Measurements from ENCODE around the gene MRM2.

MRM2 gene

GRCh38 chr7:2228921-2229320, 13.1 kb downstream of the MRM2 start:
- DNase-seq (ENCODE audit: low read depth in 2 of 2): no peak
- no peak overlapping the region for H3K4me3 ChIP-seq (replicated peaks in 1 of 2; ENCODE audit: low read depth in 2 of 2, low read length in 2 of 2)
- TF ChIP-seq, protein P1, sequence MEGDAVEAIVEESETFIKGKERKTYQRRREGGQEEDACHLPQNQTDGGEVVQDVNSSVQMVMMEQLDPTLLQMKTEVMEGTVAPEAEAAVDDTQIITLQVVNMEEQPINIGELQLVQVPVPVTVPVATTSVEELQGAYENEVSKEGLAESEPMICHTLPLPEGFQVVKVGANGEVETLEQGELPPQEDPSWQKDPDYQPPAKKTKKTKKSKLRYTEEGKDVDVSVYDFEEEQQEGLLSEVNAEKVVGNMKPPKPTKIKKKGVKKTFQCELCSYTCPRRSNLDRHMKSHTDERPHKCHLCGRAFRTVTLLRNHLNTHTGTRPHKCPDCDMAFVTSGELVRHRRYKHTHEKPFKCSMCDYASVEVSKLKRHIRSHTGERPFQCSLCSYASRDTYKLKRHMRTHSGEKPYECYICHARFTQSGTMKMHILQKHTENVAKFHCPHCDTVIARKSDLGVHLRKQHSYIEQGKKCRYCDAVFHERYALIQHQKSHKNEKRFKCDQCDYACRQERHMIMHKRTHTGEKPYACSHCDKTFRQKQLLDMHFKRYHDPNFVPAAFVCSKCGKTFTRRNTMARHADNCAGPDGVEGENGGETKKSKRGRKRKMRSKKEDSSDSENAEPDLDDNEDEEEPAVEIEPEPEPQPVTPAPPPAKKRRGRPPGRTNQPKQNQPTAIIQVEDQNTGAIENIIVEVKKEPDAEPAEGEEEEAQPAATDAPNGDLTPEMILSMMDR (IDR thresholded peaks at IDR 0.05; ENCODE audit: low read depth, low read length): no peak

GRCh38 chr7:2227699-2228098, 14.3 kb downstream of the MRM2 start:
- DNase-seq (ENCODE audit: low read depth in 2 of 2): no peak
- TF ChIP-seq, protein P1 (IDR thresholded peaks at IDR 0.05; ENCODE audit: low read depth, low read length): no peak
- no peak overlapping the region for H3K4me3 ChIP-seq (replicated peaks in 1 of 2; ENCODE audit: low read depth in 2 of 2, low read length in 2 of 2)

DNA sequence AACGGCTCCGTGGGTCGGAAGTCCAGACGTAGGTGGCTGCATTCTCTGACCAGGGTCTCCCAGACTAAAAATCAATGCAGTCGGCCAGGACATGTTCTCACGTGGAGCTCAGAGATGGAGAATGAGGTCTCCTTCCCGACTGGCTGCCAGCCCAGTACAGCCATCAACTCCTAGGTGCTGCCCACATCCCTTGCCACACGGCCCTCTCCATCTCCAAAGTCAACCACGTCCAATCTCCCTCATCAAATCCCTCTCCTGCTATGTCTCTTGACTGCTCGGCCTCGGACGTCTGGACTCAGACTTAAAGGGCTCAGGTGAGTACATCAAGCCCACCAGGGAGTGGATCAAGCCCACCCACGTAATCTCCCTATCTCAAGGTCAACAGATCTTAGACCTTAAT, 16.2 kb downstream of the MRM2 start:
- no peak for DNase-seq (ENCODE audit: low read depth in 2 of 2)

GRCh38 chr7:2225336-2225735, 16.7 kb downstream of the MRM2 start:
- no peak for DNase-seq (ENCODE audit: low read depth in 2 of 2)
- H3K4me3 ChIP-seq (replicated peaks in 1 of 2; ENCODE audit: low read depth in 2 of 2, low read length in 2 of 2): no peak overlapping the region
- TF ChIP-seq, protein P1 (IDR thresholded peaks at IDR 0.05; ENCODE audit: low read depth, low read length): no peak

More for the DNA sequence above, 16.2 kb downstream of the MRM2 start:
- TF ChIP-seq, protein P1 (IDR thresholded peaks at IDR 0.05; ENCODE audit: low read depth, low read length): no peak
- no peak overlapping the region for H3K4me3 ChIP-seq (replicated peaks in 1 of 2; ENCODE audit: low read depth in 2 of 2, low read length in 2 of 2)

DNA sequence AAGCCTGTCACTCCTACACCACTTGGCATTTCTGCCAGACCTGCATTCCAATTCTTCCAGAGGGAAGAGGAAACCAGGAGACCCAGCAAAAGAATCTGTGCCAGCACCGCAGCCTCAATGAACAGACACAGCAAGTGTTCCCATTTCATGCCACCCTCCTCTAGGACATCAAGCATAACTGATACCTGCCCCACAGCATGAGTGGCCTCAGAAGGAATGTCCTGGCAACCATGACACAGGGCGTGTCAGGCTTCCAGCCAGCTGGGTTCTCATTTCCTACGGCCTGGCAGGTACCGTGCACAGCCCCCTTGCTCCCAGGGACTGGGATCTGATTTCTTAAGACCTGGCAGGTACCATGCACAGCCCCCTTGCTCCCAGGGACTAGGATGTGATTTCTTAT, 17.1 kb downstream of the MRM2 start:
- DNase-seq (ENCODE audit: low read depth in 2 of 2): no peak
- no peak overlapping the region for H3K4me3 ChIP-seq (replicated peaks in 1 of 2; ENCODE audit: low read depth in 2 of 2, low read length in 2 of 2)
- TF ChIP-seq, protein P1 (IDR thresholded peaks at IDR 0.05; ENCODE audit: low read depth, low read length): no peak

DNA sequence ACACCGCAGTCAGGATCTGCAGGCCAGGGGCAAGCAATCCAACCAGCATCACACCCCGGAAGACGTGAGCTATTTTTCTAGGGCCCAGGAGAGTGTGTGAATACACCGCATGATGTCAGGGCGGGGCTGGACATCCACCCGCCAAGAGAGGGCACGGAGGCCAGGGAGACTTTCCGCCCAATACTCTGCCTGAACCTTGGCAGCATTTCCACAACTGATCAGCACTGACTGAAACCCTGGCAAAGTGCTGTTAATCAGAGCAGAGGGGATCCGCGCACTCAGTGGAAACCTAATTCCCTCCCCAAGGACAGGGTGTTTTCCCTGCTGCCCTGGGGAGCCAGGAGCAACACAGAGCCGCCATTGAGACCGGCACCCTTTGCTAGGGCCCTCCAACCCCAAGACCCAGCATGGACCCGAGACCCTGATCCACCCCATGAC, 17.5 kb downstream of the MRM2 start:
- no peak for DNase-seq (ENCODE audit: low read depth in 2 of 2)
- TF ChIP-seq, protein P1 (IDR thresholded peaks at IDR 0.05; ENCODE audit: low read depth, low read length): no peak
- no peak overlapping the region for H3K4me3 ChIP-seq (replicated peaks in 1 of 2; ENCODE audit: low read depth in 2 of 2, low read length in 2 of 2)

DNA sequence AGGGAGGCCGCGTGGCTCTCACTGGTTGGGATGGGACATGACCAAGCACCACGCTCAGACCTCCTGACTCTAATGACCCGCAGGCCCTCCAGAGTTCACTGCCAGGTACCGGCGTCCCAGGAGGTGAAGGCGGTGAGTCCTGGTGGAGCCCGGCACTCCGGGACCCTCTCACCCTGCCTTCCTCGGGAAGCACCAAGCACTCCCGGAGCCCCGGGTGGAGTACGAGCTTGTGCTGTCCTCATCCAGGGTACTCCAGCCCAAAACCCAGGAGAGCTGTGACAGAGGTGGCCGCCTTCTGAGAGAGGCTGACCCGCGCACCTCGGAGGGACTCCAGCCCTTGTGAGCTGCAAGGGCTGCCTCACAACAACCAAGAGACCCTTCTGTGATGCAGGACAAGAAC, 18.7 kb downstream of the MRM2 start:
- no peak overlapping the region for H3K4me3 ChIP-seq (replicated peaks in 1 of 2; ENCODE audit: low read depth in 2 of 2, low read length in 2 of 2)
- DNase-seq (ENCODE audit: low read depth in 2 of 2): no peak
- TF ChIP-seq, protein P1 (IDR thresholded peaks at IDR 0.05; ENCODE audit: low read depth, low read length): no peak

Data from cardiac fibroblast (primary cell).